Fibroblast of lung (primary cell): Measurements from ENCODE around the gene ANKRD53. TPM values are rescaled to one million over a fixed set of nuclear protein-coding genes. Genes with fewer than 3 reads are reported as not detected.

Experiments used
- DNase-seq, 2 donors: peaks; one replicate each; pipeline versions ENCODE4 v3.0.0 to v3.0.0-alpha.2; 2010; ENCODE audit warnings: low read depth in 2 of 2
- H2AFZ ChIP-seq: 2 replicates; pipeline ENCODE4 v1.5.1; 2012; ENCODE audit warnings: low read length, control low read depth, inconsistent platforms
- H3K27ac ChIP-seq: 2 replicates; pipeline ENCODE4 v1.5.1; 2011; ENCODE audit warnings: low read length, control low read depth; ENCODE audit not compliant: insufficient read depth
- H3K27me3 ChIP-seq: 2 replicates; pipeline ENCODE4 v1.5.1; 2011; ENCODE audit warnings: mild to moderate bottlenecking, low read length; ENCODE audit not compliant: control insufficient read depth, insufficient read depth
- H3K36me3 ChIP-seq: 2 replicates; pipeline ENCODE4 v1.5.1; 2011; ENCODE audit warnings: low read length; ENCODE audit not compliant: control insufficient read depth, insufficient read depth
- H3K4me1 ChIP-seq: 2 replicates; pipeline ENCODE4 v1.5.1; 2011; ENCODE audit warnings: low read length; ENCODE audit not compliant: control insufficient read depth, insufficient read depth; ENCODE audit errors: extremely low read depth
- H3K4me2 ChIP-seq: 2 replicates; pipeline ENCODE4 v1.5.1; 2011; ENCODE audit warnings: low read length, control low read depth; ENCODE audit not compliant: insufficient read depth; ENCODE audit errors: extremely low read depth
- H3K4me3 ChIP-seq, 4 experiments: fragments of 200-600 bp in 1 of 4; sonication (generic) in 1 of 4; replicated peaks in 1 of 4; 2 replicates each; pipeline ENCODE4 v1.5.1; 2011 to 2016; ENCODE audit warnings: low read length in 4 of 4, low read depth in 3 of 4, mild to moderate bottlenecking in 3 of 4, control low read depth in 2 of 4, inconsistent platforms in 1 of 4, mixed read lengths in 1 of 4; ENCODE audit not compliant: insufficient read depth in 1 of 4; ENCODE audit errors: control extremely low read depth in 1 of 4
- H3K79me2 ChIP-seq: 2 replicates; pipeline ENCODE4 v1.5.1; 2012; ENCODE audit warnings: mild to moderate bottlenecking, low read length, inconsistent platforms; ENCODE audit not compliant: control insufficient read depth, insufficient read depth
- H3K9ac ChIP-seq: 2 replicates; pipeline ENCODE4 v1.5.1; 2011; ENCODE audit warnings: mild to moderate bottlenecking, low read length, control low read depth; ENCODE audit not compliant: insufficient read depth
- H3K9me3 ChIP-seq: 2 replicates; pipeline ENCODE4 v1.5.1; 2012; ENCODE audit warnings: low read depth, low read length; ENCODE audit not compliant: control insufficient read depth, insufficient read depth
- H4K20me1 ChIP-seq: 2 replicates; pipeline ENCODE4 v1.5.1; 2011; ENCODE audit warnings: low read length; ENCODE audit not compliant: control insufficient read depth, insufficient read depth; ENCODE audit errors: extremely low read depth
- CTCF ChIP-seq, 2 donors: IDR thresholded peaks in 1 of 2; conservative IDR thresholded peaks in 1 of 2; 1 replicate in 1 of 2; 2 replicates in 1 of 2; pipeline ENCODE4 v1.5.1; 2011 to 2012; ENCODE audit warnings: low read length in 2 of 2, control low read depth in 1 of 2, inconsistent platforms in 1 of 2, low read depth in 1 of 2, mild to moderate bottlenecking in 1 of 2
- EZH2 ChIP-seq: IDR thresholded peaks from 2 replicates; pipeline ENCODE4 v1.5.1; 2012; ENCODE audit warnings: low read length, control low read depth, mild to moderate bottlenecking; ENCODE audit errors: missing control alignments
- polyA plus RNA-seq, 2 donors: library from polyadenylated mRNA; depleted of rRNA in 1 of 2; stranded (reverse) in 1 of 2; unstranded in 1 of 2; fragments of >200 nt; gene quantifications; 2 replicates each; pipeline ENCODE4 v1.2.1, GENCODE V29; 2011 to 2012; ENCODE audit warnings: missing spikeins in 1 of 2
- total RNA-seq: library from RNA; depleted of rRNA; stranded (reverse); fragments of >200 nt; gene quantifications from 2 replicates; pipeline ENCODE4 v1.2.1, GENCODE V29; 2014

ANKRD53 gene
- total and polyA plus RNA-seq, 2 donors (not counting 1 experiment from before 2014, with no cell fraction given): 0.58 to 1.3 TPM

GRCh38 chr2:70959271-70959761 is 19.1 kb upstream of the ANKRD53 start:
- no peaks in the 10 kb centered on the region for H3K4me1 ChIP-seq
- no peak for DNase-seq

GRCh38 chr2:70959851-70960832 is 18.3 kb upstream of the ANKRD53 start:
- H2AFZ ChIP-seq: no peak overlapping the region
- DNase-seq: no peak

More at GRCh38 chr2:70959271-70959761, 19.1 kb upstream of the ANKRD53 start:
- TF ChIP-seq CTCF (conservative IDR thresholded peaks at IDR 0.05 in 1 of 2, IDR thresholded peaks at IDR 0.05 in 1 of 2; ENCODE audit: low read depth in 1 of 2, low read length in 2 of 2): no peak
- no peak for TF ChIP-seq EZH2
- Histone ChIP-seq H4K20me1 (no peaks in the 10 kb centered on the region), H3K9ac (no peak overlapping the region), H2AFZ (no peak overlapping the region), H3K27ac (no peak overlapping the region), H3K9me3 (no peaks in the 10 kb centered on the region), H3K4me2 (no peak overlapping the region), H3K36me3 (no peaks in the 10 kb centered on the region), H3K27me3 (peaks cover 6% of the 10 kb centered on the region), H3K4me3 (no peak overlapping the region), H3K79me2 (no peaks in the 10 kb centered on the region)

More at GRCh38 chr2:70959851-70960832, 18.3 kb upstream of the ANKRD53 start:
- no peaks in the 10 kb centered on the region for H3K9me3 ChIP-seq
- H3K4me1 ChIP-seq: no peaks in the 10 kb centered on the region
- no peak overlapping the region for H3K9ac ChIP-seq
- TF ChIP-seq CTCF (conservative IDR thresholded peaks at IDR 0.05 in 1 of 2, IDR thresholded peaks at IDR 0.05 in 1 of 2; ENCODE audit: low read depth in 1 of 2, low read length in 2 of 2): no peak
- TF ChIP-seq EZH2: no peak
- H4K20me1 ChIP-seq: no peaks in the 10 kb centered on the region
- no peak overlapping the region for H3K4me2 ChIP-seq
- H3K79me2 ChIP-seq: no peaks in the 10 kb centered on the region
- H3K36me3 ChIP-seq: no peaks in the 10 kb centered on the region
- no peak overlapping the region for H3K4me3 ChIP-seq
- no peaks in the 10 kb centered on the region for H3K27me3 ChIP-seq
- H3K27ac ChIP-seq: no peak overlapping the region
